DOHH2 (cell line): ENCODE results near the gene SSBP1.
A peak's percentile ranks its signal among the peaks of the same experiment; 100 is the strongest.

ENCODE experiments used
- H3F3A ChIP-seq: fragments of 200-600 bp; sonication (generic), shearing (Covaris generic); 2 replicates; pipeline ENCODE4 v1.6.0; 2016; ENCODE audit warnings: antibody characterized with exemption, mild to moderate bottlenecking; ENCODE audit not compliant: control insufficient read depth, insufficient read depth
- H3K27ac ChIP-seq: fragments of 200-600 bp; sonication (generic); 2 replicates; pipeline ENCODE4 v1.5.1; 2014; ENCODE audit warnings: low read depth, mild to moderate bottlenecking, low read length, moderate library complexity
- H3K27me3 ChIP-seq: fragments of 200-600 bp; sonication (generic); 2 replicates; pipeline ENCODE4 v1.6.1; 2014; ENCODE audit warnings: mild to moderate bottlenecking, low read length, mixed read lengths; ENCODE audit not compliant: control insufficient read depth
- H3K36me3 ChIP-seq: fragments of 200-600 bp; sonication (generic); 2 replicates; pipeline ENCODE4 v1.6.1; 2014; ENCODE audit warnings: mild to moderate bottlenecking, low read length, moderate library complexity, mixed read lengths; ENCODE audit not compliant: control insufficient read depth
- H3K4me1 ChIP-seq: fragments of 200-600 bp; sonication (generic); 2 replicates; pipeline ENCODE4 v1.6.1; 2014; ENCODE audit warnings: mild to moderate bottlenecking, low read length, mixed read lengths; ENCODE audit not compliant: control insufficient read depth
- H3K4me2 ChIP-seq: fragments of 200-600 bp; sonication (generic); 2 replicates; pipeline ENCODE4 v1.6.0; 2014; ENCODE audit warnings: mild to moderate bottlenecking, low read length, moderate library complexity
- H3K4me3 ChIP-seq: fragments of 200-600 bp; sonication (generic); 2 replicates; pipeline ENCODE4 v1.5.1; 2014; ENCODE audit warnings: mild to moderate bottlenecking, low read length, mixed read lengths
- H3K79me2 ChIP-seq: fragments of 200-600 bp; sonication (generic); 2 replicates; pipeline ENCODE4 v1.6.1; 2014; ENCODE audit warnings: mild to moderate bottlenecking, low read length, mixed read lengths; ENCODE audit not compliant: control insufficient read depth
- H3K9me2 ChIP-seq: fragments of 200-600 bp; sonication (generic); replicated peaks from 2 replicates; pipeline ENCODE4 v1.6.1; 2014; ENCODE audit warnings: mild to moderate bottlenecking, low read length, mixed read lengths; ENCODE audit not compliant: control insufficient read depth
- H3K9me3 ChIP-seq: fragments of 200-600 bp; sonication (generic); 2 replicates; pipeline ENCODE4 v1.6.1; 2014; ENCODE audit warnings: antibody characterized with exemption, low read length, mixed read lengths; ENCODE audit not compliant: control insufficient read depth, insufficient read depth
- H4K20me1 ChIP-seq: fragments of 200-600 bp; sonication (generic); 2 replicates; pipeline ENCODE4 v1.6.0; 2014; ENCODE audit warnings: low read depth, mild to moderate bottlenecking, antibody characterized with exemption, low read length, moderate library complexity; ENCODE audit not compliant: control insufficient read depth, insufficient read depth
- EZH2phosphoT487 ChIP-seq: fragments of 200-600 bp; sonication (generic); IDR thresholded peaks from 2 replicates; pipeline ENCODE4 v1.6.1; 2017; ENCODE audit warnings: borderline replicate concordance, mild to moderate bottlenecking, antibody characterized with exemption, low read length, moderate library complexity, mixed read lengths
- TF ChIP-seq, protein P1 (sequence below): fragments of 200-600 bp; sonication (generic); IDR thresholded peaks from one replicate; pipeline ENCODE4 v1.5.1; 2014; ENCODE audit warnings: antibody characterized with exemption, mild to moderate bottlenecking, low read depth, low read length; ENCODE audit not compliant: poor library complexity, severe bottlenecking

The SSBP1 gene

DNA sequence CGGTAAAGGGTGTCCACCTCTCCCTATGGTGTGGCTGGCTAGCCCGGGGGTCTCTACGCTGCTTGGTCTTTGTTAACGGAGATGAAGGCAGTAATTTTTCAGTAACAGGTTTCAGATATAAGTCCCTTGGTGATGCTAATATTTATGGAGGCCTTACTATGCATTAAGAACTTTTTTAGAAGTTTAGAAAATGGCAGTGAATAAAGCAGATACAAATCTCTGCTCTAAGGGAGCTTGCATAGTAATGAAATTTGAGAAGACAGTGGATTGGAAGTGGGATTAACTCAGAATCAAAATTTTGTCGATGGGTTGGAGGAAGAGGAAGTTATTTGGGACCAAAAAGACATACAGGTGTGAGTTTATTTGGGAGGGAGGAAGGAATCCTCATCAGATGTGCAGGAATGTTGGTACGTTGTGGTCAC, 445 bp downstream of the SSBP1 start:
- H3K27me3 ChIP-seq, result no peaks in the 10 kb centered on the region
- peak overlapping the region; percentile 86 for H3K4me3 ChIP-seq
- no peaks in the 10 kb centered on the region for H3K9me2 ChIP-seq
- peak overlapping the region; percentile 67 for H3K27ac ChIP-seq
- H3K4me2 ChIP-seq, result peak overlapping the region; percentile 78
- peaks cover 53% of the 10 kb centered on the region for H3K36me3 ChIP-seq
- H3K79me2 ChIP-seq, result peaks cover 50% of the 10 kb centered on the region
- TF ChIP-seq EZH2phosphoT487, result no peak
- TF ChIP-seq, protein P1, sequence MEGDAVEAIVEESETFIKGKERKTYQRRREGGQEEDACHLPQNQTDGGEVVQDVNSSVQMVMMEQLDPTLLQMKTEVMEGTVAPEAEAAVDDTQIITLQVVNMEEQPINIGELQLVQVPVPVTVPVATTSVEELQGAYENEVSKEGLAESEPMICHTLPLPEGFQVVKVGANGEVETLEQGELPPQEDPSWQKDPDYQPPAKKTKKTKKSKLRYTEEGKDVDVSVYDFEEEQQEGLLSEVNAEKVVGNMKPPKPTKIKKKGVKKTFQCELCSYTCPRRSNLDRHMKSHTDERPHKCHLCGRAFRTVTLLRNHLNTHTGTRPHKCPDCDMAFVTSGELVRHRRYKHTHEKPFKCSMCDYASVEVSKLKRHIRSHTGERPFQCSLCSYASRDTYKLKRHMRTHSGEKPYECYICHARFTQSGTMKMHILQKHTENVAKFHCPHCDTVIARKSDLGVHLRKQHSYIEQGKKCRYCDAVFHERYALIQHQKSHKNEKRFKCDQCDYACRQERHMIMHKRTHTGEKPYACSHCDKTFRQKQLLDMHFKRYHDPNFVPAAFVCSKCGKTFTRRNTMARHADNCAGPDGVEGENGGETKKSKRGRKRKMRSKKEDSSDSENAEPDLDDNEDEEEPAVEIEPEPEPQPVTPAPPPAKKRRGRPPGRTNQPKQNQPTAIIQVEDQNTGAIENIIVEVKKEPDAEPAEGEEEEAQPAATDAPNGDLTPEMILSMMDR, result no peak
- no peaks in the 10 kb centered on the region for H3K9me3 ChIP-seq
- H4K20me1 ChIP-seq, result no peaks in the 10 kb centered on the region
- H3F3A ChIP-seq, result peaks cover 3% of the 10 kb centered on the region; the same call in 1 of the 2 replicates
- peaks cover 25% of the 10 kb centered on the region for H3K4me1 ChIP-seq

DNA sequence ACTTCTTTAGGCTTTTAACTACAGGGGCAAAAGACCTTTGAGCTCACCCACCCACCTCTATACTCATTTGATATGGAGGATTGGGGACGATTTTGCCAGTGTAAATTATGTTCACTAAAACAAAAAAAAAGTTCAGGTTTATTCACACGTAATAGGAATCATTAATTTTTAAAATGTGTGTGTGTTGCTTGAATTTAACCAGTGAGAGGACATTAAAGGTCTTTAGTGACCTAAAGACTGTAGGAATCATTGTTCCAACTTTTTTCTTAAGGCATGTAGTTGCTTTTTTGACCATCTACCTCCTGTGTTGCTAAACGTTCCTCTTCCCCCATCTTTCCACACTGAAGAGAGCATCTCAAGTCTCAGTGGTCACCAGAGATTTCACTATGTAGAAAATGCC, 1.1 kb downstream of the SSBP1 start:
- Histone ChIP-seq H3K9me3 (no peaks in the 10 kb centered on the region), H3K4me2 (peak overlapping the region; percentile 78), H4K20me1 (no peaks in the 10 kb centered on the region), H3K9me2 (no peaks in the 10 kb centered on the region), H3F3A (peaks cover 3% of the 10 kb centered on the region; the same call in 1 of the 2 replicates), H3K79me2 (peaks cover 50% of the 10 kb centered on the region), H3K36me3 (peaks cover 60% of the 10 kb centered on the region), H3K4me1 (peaks cover 25% of the 10 kb centered on the region), H3K27me3 (no peaks in the 10 kb centered on the region), H3K27ac (no peak overlapping the region), H3K4me3 (peak overlapping the region; percentile 86)
- TF ChIP-seq, protein P1, result no peak
- TF ChIP-seq EZH2phosphoT487, result no peak

DNA sequence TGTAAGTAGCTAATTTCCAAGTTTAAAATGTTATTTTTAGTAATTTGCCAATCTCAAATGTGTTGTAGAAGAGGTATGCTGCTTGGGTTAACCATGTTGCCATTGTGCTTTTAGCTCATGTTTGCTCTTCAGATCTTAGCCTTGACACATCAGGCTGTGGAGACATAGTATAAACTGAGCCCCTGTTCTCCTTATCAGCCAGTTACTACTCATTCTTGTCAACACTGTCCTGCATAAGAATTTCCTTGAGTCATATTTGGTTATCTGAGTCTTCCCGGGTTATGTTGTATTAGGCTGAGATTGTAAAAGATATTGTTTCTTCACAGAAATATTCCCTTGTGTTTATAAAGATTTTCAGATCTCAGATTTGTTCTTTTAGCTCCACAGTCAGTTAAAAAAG, 4.1 kb downstream of the SSBP1 start:
- Histone ChIP-seq H4K20me1 (no peaks in the 10 kb centered on the region), H3K9me3 (no peaks in the 10 kb centered on the region), H3K27ac (no peak overlapping the region), H3K36me3 (peaks cover 90% of the 10 kb centered on the region), H3K27me3 (no peaks in the 10 kb centered on the region), H3K79me2 (peaks cover 48% of the 10 kb centered on the region), H3K9me2 (no peaks in the 10 kb centered on the region), H3K4me2 (no peak overlapping the region), H3K4me1 (peaks cover 19% of the 10 kb centered on the region), H3K4me3 (no peak overlapping the region), H3F3A (peaks cover 3% of the 10 kb centered on the region)
- no peak for TF ChIP-seq EZH2phosphoT487
- TF ChIP-seq, protein P1, result no peak
